SKM-1 (cell line): Measurements from ENCODE around the gene ELAVL2.

ENCODE experiments used
- DNase-seq: peaks from one replicate; lab custom pipeline; 2025; ENCODE audit not compliant: unreplicated experiment; lab: John Stamatoyannopoulos, UW

The ELAVL2 gene

GRCh38 chr9:23771746-23772384 lies 54.2 kb downstream of the ELAVL2 start:
- DNase-seq: no peak

DNA sequence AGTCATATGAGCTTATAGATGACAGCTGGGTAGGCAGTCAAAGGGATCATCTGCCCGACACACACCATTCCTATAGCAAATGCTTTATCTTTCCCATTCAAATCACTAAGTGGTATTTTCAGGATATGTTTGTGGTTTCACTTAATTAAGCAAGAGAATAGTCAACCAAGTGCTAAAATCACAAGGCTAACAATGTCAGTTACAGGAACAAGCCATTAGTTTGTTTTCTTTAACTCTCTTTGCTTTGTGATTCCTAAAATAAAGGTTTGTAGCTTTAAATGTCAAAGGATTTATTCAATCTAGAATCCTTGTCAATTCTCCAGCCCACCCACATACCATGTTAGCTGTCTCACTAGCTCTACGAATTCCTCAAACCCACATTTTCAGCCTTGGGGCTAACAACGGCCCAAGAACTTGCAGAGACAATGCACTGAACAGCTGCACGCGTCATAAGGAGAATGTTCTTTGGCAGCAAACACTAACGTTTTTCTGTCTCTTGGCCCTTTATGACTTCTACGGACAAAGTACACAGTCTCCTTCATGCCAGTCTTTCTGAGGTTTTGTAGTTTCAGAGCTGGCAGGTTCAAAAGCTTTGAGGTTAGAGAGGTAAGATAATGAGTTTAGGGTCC lies 56.6 kb downstream of the ELAVL2 start:
- no peak for DNase-seq

- DNase-seq: no peak
Observed at GRCh38 chr9:23768861-23769260, 57.2 kb downstream of the ELAVL2 start.

DNA sequence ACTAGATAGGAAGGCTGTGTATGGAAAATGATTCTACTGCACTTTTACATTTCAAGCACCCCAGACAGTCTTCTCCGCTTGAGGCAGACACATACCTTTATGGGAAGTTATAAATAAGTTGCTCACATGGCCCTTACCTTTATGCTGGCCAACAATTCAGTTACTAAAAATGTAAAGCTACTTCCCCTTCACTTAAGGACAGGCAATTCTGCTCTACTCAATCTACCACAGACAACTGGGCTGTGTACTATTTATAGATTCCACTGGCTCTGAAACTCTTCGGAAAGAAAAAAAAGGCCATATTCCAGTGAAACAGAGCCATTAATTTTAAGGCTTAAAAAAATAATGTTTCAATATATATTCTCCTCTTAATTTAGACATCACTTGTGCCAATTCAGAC lies 59.4 kb downstream of the ELAVL2 start:
- no peak for DNase-seq

DNA sequence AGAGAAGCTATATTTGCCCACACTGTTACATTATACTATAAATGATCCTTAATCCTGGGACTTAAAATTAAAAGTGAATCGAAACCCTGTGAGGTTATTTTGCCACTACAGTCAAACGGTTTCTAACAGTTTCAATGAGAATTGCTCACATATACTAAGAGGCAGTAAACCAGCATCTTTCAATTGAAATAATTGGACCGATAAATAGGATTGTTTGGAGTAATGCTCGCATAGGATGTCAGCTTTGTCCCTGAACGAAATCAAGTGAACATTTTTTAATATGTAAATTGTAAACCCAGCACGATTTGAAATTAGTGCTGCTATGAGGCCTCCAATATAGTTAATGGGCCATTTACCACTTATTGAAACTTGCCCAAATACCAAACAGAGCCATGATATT lies 60.5 kb downstream of the ELAVL2 start:
- DNase-seq: no peak

- DNase-seq: no peak
Observed at GRCh38 chr9:23764219-23764618, 61.8 kb downstream of the ELAVL2 start.

GRCh38 chr9:23754551-23754950 lies 71.5 kb downstream of the ELAVL2 start:
- no peak for DNase-seq

GRCh38 chr9:23752859-23753258 lies 73.2 kb downstream of the ELAVL2 start:
- no peak for DNase-seq

DNA sequence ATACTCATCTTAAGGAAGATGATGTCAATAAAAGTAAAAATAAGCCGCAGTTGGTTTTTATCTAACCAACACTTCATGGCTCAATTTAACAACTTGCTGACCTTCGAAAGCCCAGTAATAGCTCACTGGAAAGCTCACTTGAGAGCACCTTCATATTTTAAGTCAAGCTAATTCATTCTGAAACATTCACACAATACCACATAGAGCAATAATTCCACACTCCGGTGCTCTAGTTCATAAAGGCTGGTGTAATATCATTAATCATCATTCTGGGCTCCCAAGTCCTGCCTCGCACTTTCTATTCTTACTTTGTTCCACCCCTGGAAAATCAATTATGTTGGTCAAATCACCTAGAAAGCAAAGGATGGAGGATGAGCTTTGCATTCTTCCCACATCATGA lies 74.4 kb downstream of the ELAVL2 start:
- DNase-seq: no peak

- no peak for DNase-seq
Observed at GRCh38 chr9:23750808-23751207, 75.2 kb downstream of the ELAVL2 start.

GRCh38 chr9:23747088-23748075 lies 78.7 kb downstream of the ELAVL2 start:
- DNase-seq: no peak

- DNase-seq: no peak
Observed at GRCh38 chr9:23746317-23746716, 79.7 kb downstream of the ELAVL2 start.

- no peak for DNase-seq
Observed at GRCh38 chr9:23743036-23743435, 83.0 kb downstream of the ELAVL2 start.

- no peak for DNase-seq
Observed at GRCh38 chr9:23741351-23741750, 84.7 kb downstream of the ELAVL2 start.

DNA sequence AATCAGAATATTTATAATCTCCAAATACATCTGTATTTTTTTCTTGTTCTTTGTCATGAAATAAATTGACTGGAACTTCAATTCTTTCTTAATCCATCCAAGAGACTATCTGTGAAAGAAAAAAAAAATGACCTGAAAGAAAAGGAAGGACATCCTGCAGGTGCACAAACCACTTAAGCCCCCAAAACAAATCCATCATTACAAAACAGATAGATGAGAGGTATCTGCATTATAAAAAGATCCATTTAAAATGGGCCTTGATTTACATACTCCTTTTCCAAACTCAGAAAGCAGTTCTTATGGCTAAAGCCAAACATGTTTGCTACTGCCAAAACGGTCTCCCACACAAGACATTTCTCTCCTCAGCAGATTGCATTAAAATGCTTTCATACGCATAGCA lies 85.5 kb downstream of the ELAVL2 start:
- DNase-seq: no peak

DNA sequence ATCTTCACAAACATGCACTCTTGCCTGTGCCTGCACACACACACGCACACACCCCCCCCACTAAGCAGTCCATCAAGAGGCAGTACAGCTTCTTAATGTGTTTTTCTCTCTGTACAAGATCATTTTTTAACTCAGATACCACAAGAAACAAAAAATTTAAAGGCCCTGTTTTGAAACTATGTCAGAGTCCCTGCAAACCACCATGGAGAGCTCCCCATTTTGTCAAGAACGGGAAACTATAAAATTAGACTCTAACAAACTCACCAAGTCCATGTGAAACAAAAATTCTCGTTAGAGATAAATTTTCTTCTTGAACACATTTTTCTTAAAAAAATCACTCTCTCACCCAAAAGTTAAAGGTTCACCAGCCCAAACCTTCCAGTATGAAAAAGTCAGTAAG lies 86.3 kb downstream of the ELAVL2 start:
- DNase-seq: no peak

DNA sequence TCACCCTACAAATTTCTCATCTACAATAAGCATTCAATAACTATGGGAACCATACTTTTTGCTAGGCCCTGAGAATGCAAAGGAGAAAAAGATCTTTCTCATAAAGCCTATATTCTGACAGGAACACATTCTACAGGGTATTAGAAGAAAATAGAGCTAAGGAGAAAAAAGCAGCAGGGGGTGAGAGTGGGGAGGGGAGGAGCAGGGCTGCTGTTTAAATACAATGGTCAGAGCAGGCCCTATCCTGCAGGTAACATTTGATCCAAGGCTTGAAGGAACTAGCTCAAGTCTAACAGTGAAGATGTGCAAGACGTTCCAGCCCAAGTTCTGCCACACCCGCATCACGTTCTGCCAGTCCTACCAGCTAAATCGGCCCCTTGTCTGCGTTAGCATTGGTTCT lies 89.7 kb downstream of the ELAVL2 start:
- no peak for DNase-seq

GRCh38 chr9:23733495-23734078 lies 92.5 kb downstream of the ELAVL2 start:
- no peak for DNase-seq

DNA sequence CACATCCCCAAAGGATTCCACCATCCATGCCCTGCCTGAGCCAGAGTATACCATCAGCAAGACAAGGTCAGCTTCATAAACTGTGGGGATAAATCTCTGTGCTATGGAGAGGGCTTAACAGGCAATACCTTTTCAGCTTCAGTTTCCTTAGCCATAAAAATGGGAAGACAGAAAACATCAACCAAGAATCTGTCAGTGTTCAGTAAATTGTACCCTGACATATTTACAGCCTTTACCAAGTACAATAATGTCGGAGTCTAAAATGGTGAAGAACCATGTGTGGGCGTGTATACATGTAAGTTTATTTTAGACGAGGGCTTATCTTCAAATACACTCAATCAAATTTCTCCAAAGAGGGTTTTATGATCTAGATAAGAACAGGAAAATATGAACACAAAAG lies 94.7 kb downstream of the ELAVL2 start:
- DNase-seq: no peak

DNA sequence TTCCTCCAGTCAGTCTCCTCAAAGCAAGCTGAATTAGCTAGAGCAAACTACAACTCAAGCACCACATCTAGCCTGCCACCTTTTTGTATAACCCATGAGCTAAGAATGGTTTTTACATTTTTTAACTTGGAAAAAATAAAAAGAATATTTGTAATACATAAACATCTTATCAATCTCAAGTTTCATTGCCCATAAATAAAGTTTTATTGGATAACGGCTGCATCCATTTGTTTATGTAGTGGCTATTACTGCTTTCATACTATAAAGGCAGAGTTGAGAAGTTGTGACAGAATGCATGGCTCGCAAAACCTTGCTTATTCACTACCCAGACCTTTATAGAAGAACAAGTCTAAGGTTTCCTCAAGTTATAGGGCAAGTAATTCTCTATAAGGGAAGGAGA lies 95.7 kb downstream of the ELAVL2 start:
- DNase-seq: no peak

- DNase-seq: no peak
Observed at GRCh38 chr9:23728736-23729135, 97.3 kb downstream of the ELAVL2 start.
